Skeletal muscle tissue (tissue), 4 donors: ENCODE measurements around the gene GPR171. TPM values are rescaled to one million over a fixed set of nuclear protein-coding genes. Genes with fewer than 3 reads are reported as not detected.

Experiments
- H3K27ac ChIP-seq: one replicate; pipeline ENCODE4 v1.7.0; 2013; ENCODE audit warnings: mild to moderate bottlenecking, low read depth, low read length, inconsistent platforms
- H3K27me3 ChIP-seq, 3 donors: one replicate each; pipeline ENCODE4 v1.7.0; 2013; ENCODE audit warnings: low read length in 3 of 3; ENCODE audit not compliant: control insufficient read depth in 3 of 3, insufficient read depth in 3 of 3
- H3K36me3 ChIP-seq, 3 donors: one replicate each; pipeline ENCODE4 v1.7.0; 2013; ENCODE audit warnings: low read length in 3 of 3; ENCODE audit not compliant: control insufficient read depth in 3 of 3, insufficient read depth in 3 of 3
- H3K4me1 ChIP-seq, 3 donors: one replicate each; pipeline ENCODE4 v1.7.0; 2013; ENCODE audit warnings: low read length in 3 of 3, mild to moderate bottlenecking in 3 of 3; ENCODE audit not compliant: control insufficient read depth in 3 of 3, insufficient read depth in 3 of 3
- H3K4me3 ChIP-seq, 3 donors: one replicate each; pipeline ENCODE4 v1.7.0; 2013; ENCODE audit warnings: low read length in 3 of 3
- H3K9ac ChIP-seq, 3 donors: one replicate each; pipeline ENCODE4 v1.7.0; 2013; ENCODE audit warnings: low read length in 3 of 3, mild to moderate bottlenecking in 3 of 3, moderate library complexity in 2 of 3, low read depth in 1 of 3
- H3K9me3 ChIP-seq, 3 donors: one replicate each; pipeline ENCODE4 v1.7.0; 2013; ENCODE audit warnings: low read length in 3 of 3; ENCODE audit not compliant: control insufficient read depth in 3 of 3
- total RNA-seq: library from RNA; depleted of rRNA; stranded (reverse); fragments of >200 nt; gene quantifications from one replicate; pipeline ENCODE4 v1.2.3, GENCODE V29; 2014
- donor health status: Osteomylitis.

Gene GPR171
- total RNA-seq, 1 donor from 2014 or later: 1.6 TPM

- no peak overlapping the region for H3K9ac ChIP-seq
- no peaks in the 10 kb centered on the region for H3K4me1 ChIP-seq
- H3K4me3 ChIP-seq: no peak overlapping the region
- no peaks in the 10 kb centered on the region for H3K27me3 ChIP-seq
- no peak overlapping the region for H3K27ac ChIP-seq
- H3K9me3 ChIP-seq: no peaks in the 10 kb centered on the region
- no peaks in the 10 kb centered on the region for H3K36me3 ChIP-seq
Measured at GRCh38 chr3:151201051-151201730, 1.8 kb downstream of the GPR171 start.

- Histone ChIP-seq H3K27ac (no peak overlapping the region), H3K4me3 (no peak overlapping the region), H3K9me3 (no peaks in the 10 kb centered on the region), H3K36me3 (no peaks in the 10 kb centered on the region), H3K27me3 (no peaks in the 10 kb centered on the region), H3K9ac (no peak overlapping the region), H3K4me1 (no peaks in the 10 kb centered on the region)
Measured at GRCh38 chr3:151200586-151200985, 2.4 kb downstream of the GPR171 start.

- Histone ChIP-seq H3K36me3 (no peaks in the 10 kb centered on the region), H3K27me3 (no peaks in the 10 kb centered on the region), H3K9ac (no peak overlapping the region), H3K9me3 (no peaks in the 10 kb centered on the region), H3K4me3 (no peak overlapping the region), H3K27ac (no peak overlapping the region), H3K4me1 (no peaks in the 10 kb centered on the region)
Measured at GRCh38 chr3:151199554-151200438, 3.2 kb downstream of the GPR171 start.

- H3K4me1 ChIP-seq: no peaks in the 10 kb centered on the region
- H3K9me3 ChIP-seq: no peaks in the 10 kb centered on the region
- H3K27ac ChIP-seq: no peak overlapping the region
- no peak overlapping the region for H3K9ac ChIP-seq
- no peak overlapping the region for H3K4me3 ChIP-seq
- no peaks in the 10 kb centered on the region for H3K27me3 ChIP-seq
- H3K36me3 ChIP-seq: no peaks in the 10 kb centered on the region
Measured at GRCh38 chr3:151198849-151199248, 4.2 kb downstream of the GPR171 start.

- Histone ChIP-seq H3K9ac (no peak overlapping the region), H3K9me3 (no peaks in the 10 kb centered on the region), H3K4me3 (no peak overlapping the region), H3K4me1 (no peaks in the 10 kb centered on the region), H3K27ac (no peak overlapping the region), H3K27me3 (no peaks in the 10 kb centered on the region), H3K36me3 (no peaks in the 10 kb centered on the region)
Measured at GRCh38 chr3:151197981-151198767, 4.8 kb downstream of the GPR171 start.

GRCh38 chr3:151197228-151197627 lies 5.8 kb downstream of the GPR171 start:
- H3K9ac ChIP-seq: no peak overlapping the region
- H3K4me1 ChIP-seq: no peaks in the 10 kb centered on the region
- no peaks in the 10 kb centered on the region for H3K36me3 ChIP-seq

GRCh38 chr3:151196434-151196833 lies 6.6 kb downstream of the GPR171 start:
- Histone ChIP-seq H3K4me3 (no peak overlapping the region), H3K9ac (no peak overlapping the region), H3K9me3 (no peaks in the 10 kb centered on the region), H3K27ac (no peak overlapping the region), H3K4me1 (no peaks in the 10 kb centered on the region), H3K36me3 (no peaks in the 10 kb centered on the region), H3K27me3 (no peaks in the 10 kb centered on the region)

More at GRCh38 chr3:151197228-151197627, 5.8 kb downstream of the GPR171 start:
- Histone ChIP-seq H3K27ac (no peak overlapping the region), H3K9me3 (no peaks in the 10 kb centered on the region), H3K27me3 (no peaks in the 10 kb centered on the region), H3K4me3 (no peak overlapping the region)

GRCh38 chr3:151195826-151196225 lies 7.2 kb downstream of the GPR171 start:
- Histone ChIP-seq H3K9me3 (no peaks in the 10 kb centered on the region), H3K36me3 (no peaks in the 10 kb centered on the region), H3K27ac (no peak overlapping the region), H3K9ac (no peak overlapping the region), H3K4me1 (no peaks in the 10 kb centered on the region), H3K4me3 (no peak overlapping the region), H3K27me3 (no peaks in the 10 kb centered on the region)

GRCh38 chr3:151192545-151192944 lies 10.5 kb downstream of the GPR171 start:
- Histone ChIP-seq H3K9me3 (no peaks in the 10 kb centered on the region), H3K9ac (no peak overlapping the region), H3K27me3 (no peaks in the 10 kb centered on the region), H3K4me3 (no peak overlapping the region), H3K36me3 (no peaks in the 10 kb centered on the region), H3K27ac (no peak overlapping the region), H3K4me1 (no peaks in the 10 kb centered on the region)
